G401.6 (cell line): ENCODE results near the gene CALR.
"Not testable (repeated sequence)": the region's sequence is repeated elsewhere in the genome, so short reads cannot be mapped to it uniquely, and the experiment has no call there.

ENCODE experiments used
- FAIRE-seq: peaks from 2 replicates; lab custom pipeline; 2012; peaks lifted over from hg19 to GRCh38; lab: Jason Lieb, UNC

Gene CALR

GRCh38 chr19:12952488-12953137 lies 14.2 kb downstream of the CALR start:
- no peak for FAIRE-seq

DNA sequence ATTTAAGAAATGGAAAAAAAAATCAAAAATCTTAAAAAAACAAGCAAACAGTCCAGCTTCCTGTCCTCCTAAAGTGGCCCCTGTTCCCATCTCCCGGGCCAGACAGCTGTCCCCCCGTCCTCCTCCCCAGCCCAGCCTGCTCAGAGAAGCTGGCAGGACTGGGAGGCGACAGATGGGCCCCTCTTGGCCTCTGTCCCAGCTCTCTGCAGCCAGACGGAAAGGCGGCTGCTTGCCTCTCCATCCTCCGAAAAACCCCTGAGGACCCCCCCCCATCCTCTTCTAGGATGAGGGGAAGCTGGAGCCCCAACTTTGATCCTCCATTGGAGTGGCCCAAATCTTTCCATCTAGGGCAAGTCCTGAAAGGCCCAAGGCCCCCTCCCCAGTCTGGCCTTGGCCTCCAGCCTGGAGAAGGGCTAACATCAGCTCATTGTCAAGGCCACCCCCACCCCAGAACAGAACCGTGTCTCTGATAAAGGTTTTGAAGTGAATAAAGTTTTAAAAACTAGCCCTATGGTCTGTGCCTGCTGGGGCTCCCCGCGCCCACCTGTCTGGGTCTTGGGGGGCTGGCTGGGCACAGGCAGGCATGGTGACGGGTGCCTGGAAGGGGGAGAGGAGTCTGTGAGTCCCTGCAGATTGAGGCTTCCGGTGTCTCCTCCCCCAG lies 14.9 kb downstream of the CALR start:
- no peak for FAIRE-seq

GRCh38 chr19:12953799-12954611 lies 15.6 kb downstream of the CALR start:
- FAIRE-seq, result no peak

- no peak for FAIRE-seq
These were observed 16.2 kb downstream of the CALR start for GRCh38 chr19:12954612-12954962.

GRCh38 chr19:12955575-12955974 lies 17.2 kb downstream of the CALR start:
- FAIRE-seq, result not testable (repeated sequence)

- FAIRE-seq, result no peak
These were observed 17.6 kb downstream of the CALR start for GRCh38 chr19:12955996-12956395.

DNA sequence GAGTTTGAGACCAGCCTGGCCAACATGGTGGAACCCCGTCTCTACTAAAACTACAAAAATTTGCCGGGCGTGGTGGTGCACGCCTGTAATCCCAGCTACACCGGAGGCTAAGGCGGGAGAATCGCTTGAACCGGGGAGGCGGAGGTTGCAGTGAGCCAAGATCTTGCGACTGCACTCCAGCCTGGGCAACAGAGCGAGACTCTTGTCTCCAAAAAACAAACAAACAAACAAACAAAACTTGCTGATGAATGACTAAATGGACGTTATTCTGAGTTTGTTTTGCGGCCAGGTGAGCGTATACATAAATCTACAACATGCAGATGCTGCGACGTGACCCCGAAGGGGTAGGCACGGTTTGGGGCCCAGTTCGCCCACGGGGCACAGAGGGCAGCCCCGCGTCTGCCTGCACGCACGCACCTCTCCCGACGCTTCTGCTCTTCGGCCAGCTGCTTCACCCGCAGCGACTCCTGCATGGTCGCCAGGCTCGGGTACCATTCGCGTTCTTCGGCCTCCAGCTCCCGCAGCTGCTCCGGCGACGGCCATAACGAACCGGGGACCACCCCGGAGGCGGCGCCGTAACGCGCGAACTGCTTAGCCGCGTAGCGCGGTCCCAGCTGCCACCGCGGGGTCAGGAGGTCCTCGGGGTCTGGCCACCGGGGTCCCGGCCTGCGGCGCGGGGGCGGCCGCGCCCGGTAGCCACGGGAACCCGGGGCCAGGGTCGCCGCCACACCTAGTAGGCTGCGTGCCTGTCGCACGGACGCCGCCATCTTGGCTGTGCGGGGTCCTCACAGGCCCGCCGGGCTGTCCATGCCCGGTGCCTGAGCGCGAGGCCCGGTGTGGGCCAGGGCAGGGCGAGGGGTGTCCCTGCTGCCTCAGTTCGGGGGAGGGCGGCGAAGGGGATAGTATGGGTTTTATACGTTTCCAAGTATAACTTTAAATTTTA lies 18.3 kb downstream of the CALR start, which contains the start of gene GADD45GIP1:
Gene GADD45GIP1, minus strand, starts transcription at position 778 of the 943 bp plus-strand sequence. Its CDS starts 11 bp downstream, at position 767.
- no peak for FAIRE-seq

- not testable (repeated sequence) for FAIRE-seq
These were observed 19.1 kb downstream of the CALR start for GRCh38 chr19:12957389-12957952.

GRCh38 chr19:12959481-12959880 lies 21.1 kb downstream of the CALR start:
- no peak for FAIRE-seq

GRCh38 chr19:12965017-12965811 lies 26.8 kb downstream of the CALR start:
- peak; percentile 31 for FAIRE-seq

DNA sequence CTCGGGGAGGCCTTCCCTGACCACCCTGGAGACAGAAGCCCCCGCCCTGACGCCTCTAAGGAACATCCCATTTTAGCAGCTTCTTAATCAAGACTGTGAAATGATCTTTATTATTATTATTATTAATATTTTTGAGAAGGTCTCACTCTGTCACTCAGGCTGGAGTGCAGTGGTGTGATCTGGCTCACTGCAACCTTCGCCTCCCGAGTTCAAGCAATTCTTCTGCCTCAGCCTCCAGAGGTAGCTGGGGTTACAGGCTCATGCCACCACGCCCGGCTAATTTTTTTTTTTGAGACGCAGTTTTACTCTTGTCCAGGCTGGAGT lies 27.4 kb downstream of the CALR start:
- no peak for FAIRE-seq

GRCh38 chr19:12967907-12968306 lies 29.5 kb downstream of the CALR start:
- no peak for FAIRE-seq

DNA sequence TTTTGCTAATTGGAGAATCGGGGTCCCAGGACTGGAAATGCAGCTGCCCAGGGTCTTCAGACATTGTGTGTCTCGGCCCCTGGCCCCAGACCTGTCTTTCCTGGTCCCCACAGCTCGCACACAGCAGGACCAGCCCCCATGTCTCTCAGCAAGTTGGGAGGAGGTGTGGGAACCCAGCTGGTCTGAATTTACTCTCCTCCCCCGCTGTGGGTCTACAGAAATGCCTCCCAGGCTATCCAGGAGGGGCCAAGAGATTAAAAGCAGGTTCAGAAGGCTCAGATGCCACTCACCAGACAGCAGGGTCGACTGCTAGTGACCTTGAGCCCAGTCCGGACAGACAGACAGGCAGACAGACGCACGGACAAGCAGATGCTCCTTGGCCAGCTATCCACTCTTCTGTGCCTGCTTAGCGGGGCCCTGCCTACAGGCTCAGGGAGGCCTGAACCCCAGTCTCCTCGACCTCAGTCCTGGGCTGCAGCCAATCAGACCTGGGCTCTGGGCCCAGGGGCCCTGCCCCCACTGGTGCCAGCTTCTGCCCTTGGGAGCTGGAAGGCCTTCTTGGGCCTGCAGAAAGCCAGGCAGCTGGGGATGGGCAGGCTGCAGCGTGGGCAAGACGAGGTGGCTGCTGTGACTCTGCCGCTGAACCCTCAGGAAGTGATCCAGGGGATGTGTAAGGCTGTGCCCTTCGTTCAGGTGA lies 31.0 kb downstream of the CALR start, which contains the start of gene DAND5:
Gene DAND5, plus strand, starts transcription at position 285 of the 697 bp plus-strand sequence. Its CDS starts 85 bp downstream, at position 370.
- FAIRE-seq, result no peak

DNA sequence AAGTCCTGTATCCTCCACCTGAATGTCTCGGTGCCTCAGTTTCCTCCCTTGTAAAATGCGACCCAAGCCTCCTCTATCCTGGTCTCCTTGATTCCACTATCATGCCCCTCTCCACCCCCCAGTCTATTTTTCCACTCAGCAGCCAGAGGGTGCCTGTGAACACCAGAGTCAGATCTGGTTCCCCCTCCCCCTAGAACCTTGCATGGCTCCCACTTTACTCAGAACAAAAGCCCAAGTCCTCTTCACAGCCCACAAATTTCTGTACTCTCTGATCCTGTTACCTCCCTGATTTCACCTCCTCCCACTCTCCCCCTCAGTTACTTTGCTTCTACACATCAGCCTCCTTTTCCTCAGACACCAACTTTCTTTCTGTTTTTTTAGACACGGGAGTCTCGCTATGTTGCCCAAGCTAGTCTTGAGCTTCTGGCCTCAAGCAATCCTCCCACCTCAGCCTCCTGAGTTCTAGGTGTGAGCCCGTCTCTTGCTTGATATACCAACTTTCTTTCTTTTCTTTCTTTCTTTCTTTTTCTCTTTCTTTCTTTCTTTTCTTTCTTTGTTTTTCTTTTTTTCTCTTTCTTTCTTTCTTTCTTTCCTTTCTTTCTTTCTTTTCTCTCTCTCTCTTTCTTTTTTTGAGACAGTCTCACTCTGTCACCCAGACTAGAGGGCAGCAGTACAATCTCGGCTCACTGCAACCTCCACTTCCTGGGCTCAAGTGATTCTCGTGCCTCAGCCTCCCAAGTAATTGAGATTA lies 31.8 kb downstream of the CALR start:
- no peak for FAIRE-seq

DNA sequence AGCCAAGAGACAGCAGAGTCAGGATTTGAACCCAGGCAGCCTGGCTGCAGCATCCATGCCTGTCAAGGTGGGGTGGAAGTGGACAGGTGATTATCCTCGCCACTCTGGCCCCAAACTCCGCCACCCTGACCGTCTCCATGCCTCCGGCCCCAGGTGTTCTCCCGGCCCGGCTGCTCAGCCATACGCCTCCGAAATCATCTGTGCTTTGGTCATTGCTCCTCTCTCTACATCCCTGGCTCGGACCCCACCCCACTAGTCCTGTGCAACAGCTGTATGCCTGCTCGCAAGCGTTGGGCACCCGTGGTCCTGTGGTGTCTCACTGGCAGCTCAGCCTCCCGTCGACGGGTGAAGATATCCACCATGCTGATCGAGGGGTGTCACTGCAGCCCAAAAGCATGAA lies 34.8 kb downstream of the CALR start:
- no peak for FAIRE-seq

- FAIRE-seq, result no peak
These were observed 36.2 kb downstream of the CALR start for GRCh38 chr19:12974301-12975220.

DNA sequence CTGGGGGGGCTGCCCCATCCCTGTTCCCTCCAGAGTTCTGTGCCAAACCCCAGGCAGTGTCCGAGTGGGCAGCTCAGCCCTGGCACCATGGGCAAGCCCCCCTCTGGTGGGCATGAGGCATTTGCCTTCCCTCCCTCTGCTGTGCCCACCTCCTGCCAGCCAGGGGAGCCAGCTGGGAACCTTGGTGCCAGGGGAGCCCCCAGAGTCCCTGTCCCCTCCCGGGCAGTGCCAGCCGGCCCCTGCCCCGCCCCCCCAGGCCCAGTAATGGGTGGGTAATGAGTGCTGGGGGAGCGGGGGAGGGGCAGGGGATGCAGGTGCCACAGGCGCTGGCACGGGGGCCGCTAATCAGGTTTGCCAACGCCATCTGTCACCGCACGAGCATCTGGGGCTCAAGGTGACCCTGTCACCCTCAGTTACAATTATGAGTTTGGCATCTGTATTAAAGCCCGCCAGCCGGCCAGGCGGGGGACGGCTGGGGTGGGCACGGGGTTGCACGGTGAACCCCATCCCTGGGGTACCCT lies 36.9 kb downstream of the CALR start:
- FAIRE-seq, result no peak

- not testable (repeated sequence) for FAIRE-seq
These were observed 37.7 kb downstream of the CALR start for GRCh38 chr19:12976109-12976508.
